PC-9 (cell line): ENCODE results near the gene PPFIBP1. TPM values are rescaled to one million over a fixed set of nuclear protein-coding genes. Genes with fewer than 3 reads are reported as not detected.

ENCODE experiments used
- BruUV-seq: library from RNA; stranded (reverse); fragments of 400-500 nt; replicated peaks from 2 replicates; lab custom pipeline; 2021; lab: Mats Ljungman, UMichigan
- CTCF ChIA-PET: fragments of 300-600 bp; sonication (Branson Sonifier 250); formaldehyde crosslinking; loops from one replicate; lab custom pipeline; 2022; ENCODE audit warnings: antibody characterized with exemption; lab: Charles Lee
- POLR2A ChIA-PET: fragments of 300-600 bp; sonication (Branson Sonifier 250); formaldehyde crosslinking; loops from one replicate; lab custom pipeline; 2022; ENCODE audit warnings: antibody characterized with exemption; ENCODE audit not compliant: unreplicated experiment; lab: Charles Lee
- DNase-seq, 2 experiments: peaks; one replicate each; pipeline versions ENCODE4 v3.0.0 to v3.0.0-alpha.2; 2015 to 2022; ENCODE audit warnings: mixed read lengths in 1 of 2
- H2AFZ ChIP-seq: fragments of 200-600 bp; sonication (generic); 2 replicates; pipeline ENCODE4 v1.8.1; 2017; ENCODE audit warnings: antibody characterized with exemption
- H3F3A ChIP-seq: fragments of 200-600 bp; sonication (generic); 2 replicates; pipeline ENCODE4 v1.8.1; 2017; ENCODE audit warnings: antibody characterized with exemption, mild to moderate bottlenecking, low read depth; ENCODE audit not compliant: insufficient read depth
- H3K27ac ChIP-seq: fragments of 200-600 bp; sonication (generic); 2 replicates; pipeline ENCODE4 v1.6.1; 2016; ENCODE audit warnings: mixed run types
- H3K27me3 ChIP-seq: fragments of 200-600 bp; sonication (generic); 2 replicates; pipeline ENCODE4 v1.6.1; 2016; ENCODE audit warnings: low read depth, mixed run types; ENCODE audit not compliant: insufficient read depth
- H3K36me3 ChIP-seq: fragments of 200-600 bp; sonication (generic); 2 replicates; pipeline ENCODE4 v1.6.1; 2016; ENCODE audit warnings: low read depth, mixed run types
- H3K4me1 ChIP-seq: fragments of 200-600 bp; sonication (generic); replicated peaks from 2 replicates; pipeline ENCODE4 v1.6.1; 2016; ENCODE audit warnings: mixed run types; ENCODE audit not compliant: insufficient read depth
- H3K4me2 ChIP-seq: fragments of 200-600 bp; sonication (generic); 2 replicates; pipeline ENCODE4 v1.6.1; 2017; ENCODE audit warnings: mixed run types
- H3K4me3 ChIP-seq: fragments of 200-600 bp; sonication (generic); 2 replicates; pipeline ENCODE4 v1.6.1; 2016; ENCODE audit warnings: mixed run types
- H3K79me2 ChIP-seq: fragments of 200-600 bp; sonication (generic); 2 replicates; pipeline ENCODE4 v1.6.1; 2017; ENCODE audit warnings: low read depth, mixed run types
- H3K9me2 ChIP-seq: fragments of 200-600 bp; sonication (generic); 2 replicates; pipeline ENCODE4 v1.8.1; 2017; ENCODE audit warnings: mild to moderate bottlenecking; ENCODE audit not compliant: insufficient read depth
- H3K9me3 ChIP-seq: fragments of 200-600 bp; sonication (generic); 2 replicates; pipeline ENCODE4 v1.8.1; 2016; ENCODE audit warnings: low read depth; ENCODE audit not compliant: insufficient read depth
- H4K20me1 ChIP-seq: fragments of 200-600 bp; sonication (generic); 2 replicates; pipeline ENCODE4 v1.8.1; 2017; ENCODE audit not compliant: insufficient read depth
- EZH2 ChIP-seq: fragments of 200-600 bp; sonication (generic); IDR thresholded peaks from 2 replicates; pipeline ENCODE4 v1.8.0; 2017; ENCODE audit warnings: antibody characterized with exemption, low read depth
- intact Hi-C: fragments of 100-400 bp; cut with micrococcal nuclease; formaldehyde crosslinking; loops from one replicate; pipeline ENCODE4 v1.10.0; 2022; ENCODE audit not compliant: unreplicated experiment
- total RNA-seq: library from RNA; stranded (reverse); gene quantifications from 2 replicates; pipeline ENCODE4 v1.2.3, GENCODE V29; 2021
- TF ChIP-seq, protein P1 (sequence below): fragments of 200-600 bp; sonication (generic); conservative IDR thresholded peaks from 2 replicates; pipeline ENCODE4 v1.6.1; 2017; ENCODE audit warnings: mixed run types, antibody characterized with exemption, mild to moderate bottlenecking, moderate library complexity

PPFIBP1 gene
- total RNA-seq, 1 experiment from 2014 or later: 77.0 TPM

DNA sequence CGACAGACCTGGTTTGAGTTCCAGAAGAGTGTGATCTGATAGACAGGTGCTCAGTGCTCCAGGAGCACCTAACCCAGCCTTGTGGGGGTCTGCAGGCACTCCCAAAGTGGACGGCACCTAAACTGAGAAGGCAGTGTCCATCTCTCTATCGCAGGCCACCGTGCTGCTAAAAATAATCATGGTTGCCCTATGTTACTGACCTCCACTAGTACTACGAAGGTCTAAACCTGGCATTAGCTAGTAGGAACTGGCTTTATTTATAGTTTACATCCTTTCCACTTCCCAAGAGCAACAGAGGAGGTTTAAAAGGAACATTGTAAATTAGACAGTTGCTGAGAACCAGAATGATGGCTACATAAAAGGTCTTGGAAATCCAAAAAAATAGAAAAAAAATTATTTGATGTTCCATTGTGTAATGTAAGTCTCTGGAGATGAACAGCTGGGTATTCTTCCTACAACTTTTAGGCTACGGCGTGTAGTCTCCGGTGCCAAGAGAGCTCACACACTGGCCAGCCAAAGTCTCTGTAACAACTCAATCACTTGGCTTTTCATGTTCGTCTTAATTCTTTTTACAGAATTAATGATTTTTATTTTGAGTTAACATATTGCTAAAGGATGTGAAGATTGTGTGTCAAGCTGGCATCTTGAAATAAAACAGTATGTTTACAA lies 27.3 kb downstream of the PPFIBP1 start:
- no peak overlapping the region for H3K4me3 ChIP-seq
- H3K36me3 ChIP-seq: no peaks in the 10 kb centered on the region
- H3K9me3 ChIP-seq: no peaks in the 10 kb centered on the region
- no peak overlapping the region for H2AFZ ChIP-seq
- CTCF ChIA-PET: interaction anchor here (0.7 kb wide), 1 partner anchor 27 kb away, joined by 6 read pairs; the partner anchor contains the start of gene PPFIBP1
- intact Hi-C loops: no loop called here
- H4K20me1 ChIP-seq: no peaks in the 10 kb centered on the region
- no peak overlapping the region for H3K4me2 ChIP-seq
- TF ChIP-seq, protein P1, sequence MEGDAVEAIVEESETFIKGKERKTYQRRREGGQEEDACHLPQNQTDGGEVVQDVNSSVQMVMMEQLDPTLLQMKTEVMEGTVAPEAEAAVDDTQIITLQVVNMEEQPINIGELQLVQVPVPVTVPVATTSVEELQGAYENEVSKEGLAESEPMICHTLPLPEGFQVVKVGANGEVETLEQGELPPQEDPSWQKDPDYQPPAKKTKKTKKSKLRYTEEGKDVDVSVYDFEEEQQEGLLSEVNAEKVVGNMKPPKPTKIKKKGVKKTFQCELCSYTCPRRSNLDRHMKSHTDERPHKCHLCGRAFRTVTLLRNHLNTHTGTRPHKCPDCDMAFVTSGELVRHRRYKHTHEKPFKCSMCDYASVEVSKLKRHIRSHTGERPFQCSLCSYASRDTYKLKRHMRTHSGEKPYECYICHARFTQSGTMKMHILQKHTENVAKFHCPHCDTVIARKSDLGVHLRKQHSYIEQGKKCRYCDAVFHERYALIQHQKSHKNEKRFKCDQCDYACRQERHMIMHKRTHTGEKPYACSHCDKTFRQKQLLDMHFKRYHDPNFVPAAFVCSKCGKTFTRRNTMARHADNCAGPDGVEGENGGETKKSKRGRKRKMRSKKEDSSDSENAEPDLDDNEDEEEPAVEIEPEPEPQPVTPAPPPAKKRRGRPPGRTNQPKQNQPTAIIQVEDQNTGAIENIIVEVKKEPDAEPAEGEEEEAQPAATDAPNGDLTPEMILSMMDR: no peak
- TF ChIP-seq EZH2: no peak
- peaks cover 37% of the 10 kb centered on the region for H3K79me2 ChIP-seq
- H3K27ac ChIP-seq: no peak overlapping the region; the same call in 1 of the 2 replicates
- no peaks in the 10 kb centered on the region for H3K9me2 ChIP-seq
- H3K4me1 ChIP-seq: peaks cover 38% of the 10 kb centered on the region
- POLR2A ChIA-PET: interaction anchor here (0.7 kb wide), 1 partner anchor 66 kb away, joined by 19 read pairs; no protein-coding TSS in a partner anchor
- DNase-seq: no peak
- H3F3A ChIP-seq: peaks cover 24% of the 10 kb centered on the region
- BruUV-seq: no TSS peak
- H3K27me3 ChIP-seq: no peaks in the 10 kb centered on the region

GRCh38 chr12:27552235-27552634 lies 28.2 kb downstream of the PPFIBP1 start:
- DNase-seq: no peak
- intact Hi-C loops: no loop called here
- Histone ChIP-seq H2AFZ (no peak overlapping the region), H3K4me2 (no peak overlapping the region), H4K20me1 (no peaks in the 10 kb centered on the region), H3K27me3 (no peaks in the 10 kb centered on the region), H3K4me3 (no peak overlapping the region), H3K9me3 (no peaks in the 10 kb centered on the region), H3F3A (peaks cover 24% of the 10 kb centered on the region), H3K79me2 (peaks cover 46% of the 10 kb centered on the region), H3K9me2 (no peaks in the 10 kb centered on the region), H3K36me3 (no peaks in the 10 kb centered on the region), H3K4me1 (peaks cover 38% of the 10 kb centered on the region), H3K27ac (no peak overlapping the region)
- no peak for TF ChIP-seq EZH2
- TF ChIP-seq, protein P1: no peak
- CTCF ChIA-PET: interaction anchor here (0.7 kb wide), 1 partner anchor 28 kb away, joined by 6 read pairs; the partner anchor contains the start of gene PPFIBP1
- BruUV-seq: no TSS peak
- POLR2A ChIA-PET: no interaction called here

DNA sequence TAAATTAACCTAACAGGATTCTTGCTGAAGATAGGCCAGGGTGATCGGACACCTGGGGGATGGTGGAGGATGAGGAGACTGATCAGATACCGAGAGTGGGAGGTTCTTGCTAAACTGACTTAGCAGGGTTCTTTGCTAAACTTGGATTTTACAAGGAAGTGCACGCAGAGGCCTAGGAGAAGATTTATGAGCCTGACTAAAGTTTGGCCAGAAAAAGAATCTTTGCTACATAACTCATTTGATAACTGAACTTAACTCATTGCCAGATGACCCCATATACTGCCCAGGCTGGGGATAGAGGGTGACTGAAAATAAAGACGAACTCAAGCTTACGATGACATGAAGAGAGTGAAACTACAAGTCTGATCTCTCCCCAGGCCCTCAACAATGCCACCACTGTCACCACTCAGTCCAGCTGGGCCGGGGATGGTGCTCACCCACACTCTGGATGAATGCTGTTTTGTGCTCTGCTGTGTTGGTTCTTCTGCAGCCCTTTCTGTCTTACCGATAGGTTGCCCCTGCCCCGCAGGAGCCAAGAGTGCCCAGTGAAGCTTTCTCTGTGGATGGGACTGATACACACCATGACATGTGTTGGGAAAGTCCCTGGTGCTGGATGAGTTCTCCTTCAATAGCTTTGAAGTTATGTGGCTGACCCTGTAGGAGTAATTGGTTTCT lies 29.0 kb downstream of the PPFIBP1 start:
- TF ChIP-seq, protein P1: no peak
- TF ChIP-seq EZH2: no peak
- ChIA-PET POLR2A (no interaction called here), CTCF (interaction anchor here (0.9 kb wide), 1 partner anchor 21 kb away, joined by 4 read pairs; no protein-coding TSS in a partner anchor)
- Histone ChIP-seq H3K79me2 (peaks cover 47% of the 10 kb centered on the region), H3K9me2 (no peaks in the 10 kb centered on the region), H3K27me3 (no peaks in the 10 kb centered on the region), H3K27ac (no peak overlapping the region), H2AFZ (no peak overlapping the region), H3K4me3 (no peak overlapping the region), H3K4me1 (peaks cover 35% of the 10 kb centered on the region), H3K4me2 (no peak overlapping the region), H4K20me1 (no peaks in the 10 kb centered on the region), H3F3A (peaks cover 23% of the 10 kb centered on the region), H3K36me3 (no peaks in the 10 kb centered on the region), H3K9me3 (no peaks in the 10 kb centered on the region)
- BruUV-seq: no TSS peak
- DNase-seq: no peak
- intact Hi-C loops: no loop called here
